GM19455 (cell line): Measurements from ENCODE around the gene ZHX3.
"Not testable (repeated sequence)": the region's sequence is repeated elsewhere in the genome, so short reads cannot be mapped to it uniquely, and the experiment has no call there.

Experiments
- ATAC-seq: cut with Tn5 transposase; IDR thresholded peaks from one replicate; pipeline ENCODE4 v1.9.1; 2021; ENCODE audit not compliant: unreplicated experiment

Gene ZHX3

DNA sequence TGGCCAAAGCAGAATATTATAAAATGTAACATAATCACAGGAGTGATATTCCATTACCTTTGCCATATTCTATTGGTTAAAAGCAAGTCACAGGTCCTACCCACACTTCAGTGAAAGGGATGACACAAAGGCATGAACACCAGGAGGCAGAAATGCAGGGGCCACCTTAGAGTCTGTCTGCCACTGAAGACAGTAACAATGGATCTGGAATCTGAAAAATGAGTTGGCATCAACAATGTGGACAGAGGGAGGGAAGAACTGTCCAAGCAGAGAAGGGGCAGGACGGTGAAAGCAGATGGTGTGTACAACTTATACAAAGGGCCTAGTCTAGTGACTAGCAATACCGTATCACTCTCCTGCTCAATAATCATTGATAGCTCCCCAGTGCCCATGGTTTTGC lies 16.5 kb upstream of the ZHX3 start:
- no peak for ATAC-seq

- no peak for ATAC-seq
Observed at GRCh38 chr20:41331731-41332130, 14.2 kb upstream of the ZHX3 start.

- ATAC-seq, result no peak
Observed at GRCh38 chr20:41330941-41331340, 13.4 kb upstream of the ZHX3 start.

DNA sequence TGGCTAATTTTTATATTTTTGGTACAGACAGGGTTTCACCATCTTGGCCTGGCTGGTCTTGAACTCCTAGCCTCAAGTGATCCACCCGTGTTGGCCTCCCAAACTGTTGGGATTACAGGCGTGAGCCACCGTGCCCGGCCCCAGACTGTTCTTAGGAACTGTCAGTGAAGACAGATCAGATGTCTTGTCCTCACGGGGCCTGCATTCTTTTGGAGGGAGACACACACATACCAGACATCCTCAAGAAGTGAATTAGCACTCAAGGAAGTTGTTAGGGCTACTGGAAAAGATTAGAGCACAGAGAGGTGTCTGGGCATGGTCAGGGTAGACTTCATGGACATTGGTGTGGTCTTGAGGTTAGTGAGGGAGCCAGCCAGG lies 12.8 kb upstream of the ZHX3 start:
- no peak for ATAC-seq

GRCh38 chr20:41329435-41330342 lies 12.2 kb upstream of the ZHX3 start:
- ATAC-seq, result no peak

DNA sequence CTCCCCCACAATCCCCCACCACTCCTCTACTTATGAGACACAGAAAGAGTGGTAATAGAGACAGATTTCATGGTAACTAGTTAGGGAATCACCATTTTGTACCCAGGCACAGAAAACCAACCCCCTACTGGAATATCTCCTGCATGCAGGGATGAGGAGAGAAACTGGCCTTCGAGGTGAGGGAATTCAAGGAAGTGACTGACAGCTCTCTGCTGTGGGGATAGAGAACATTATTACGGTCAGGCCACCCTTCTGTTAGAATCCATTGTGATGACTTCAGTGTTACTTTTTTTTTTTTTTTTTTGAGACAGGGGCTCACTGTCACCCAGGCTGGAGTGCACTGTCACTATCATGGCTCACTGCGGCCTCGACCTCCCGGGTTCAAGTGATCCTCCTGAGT lies 9.6 kb upstream of the ZHX3 start:
- no peak for ATAC-seq

DNA sequence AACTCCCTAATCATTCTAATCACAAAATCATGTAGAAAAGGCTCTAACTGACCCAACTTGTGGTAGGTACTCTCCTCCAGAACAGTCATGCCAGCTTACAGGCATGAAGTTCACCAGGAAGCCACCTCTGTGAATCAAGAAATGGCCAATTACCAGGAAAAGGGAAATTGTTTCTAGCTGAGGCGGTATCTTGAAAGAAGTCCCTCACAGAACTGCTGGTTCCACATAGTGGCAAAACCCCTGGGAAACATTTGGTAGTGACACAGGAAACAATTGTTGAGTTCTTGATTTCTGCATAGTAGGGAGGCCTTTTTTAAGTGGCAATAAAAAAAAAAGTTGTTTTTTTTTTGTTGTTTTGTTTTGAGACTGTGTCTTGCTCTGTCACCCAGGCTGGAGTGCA lies 3.4 kb upstream of the ZHX3 start:
- ATAC-seq, result no peak

GRCh38 chr20:41320441-41320840 lies 2.9 kb upstream of the ZHX3 start:
- no peak for ATAC-seq

DNA sequence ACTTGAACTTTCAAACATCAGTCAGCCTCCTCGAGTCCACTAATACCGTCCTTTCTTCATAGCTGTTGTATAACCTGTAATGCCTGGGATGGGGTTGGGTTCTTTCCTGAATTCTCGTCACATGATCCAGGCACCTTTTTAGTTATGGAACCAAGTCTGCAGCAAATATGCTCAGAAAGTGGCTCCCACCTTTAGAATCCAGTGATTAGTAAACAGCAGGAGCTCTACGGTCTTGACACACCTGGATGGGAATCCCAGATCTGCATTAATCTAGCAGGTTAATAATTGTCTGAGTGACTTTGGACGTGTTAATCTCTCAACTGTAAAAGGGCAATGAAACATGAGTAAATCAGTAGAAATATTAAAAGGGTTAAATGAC lies 729 bp upstream of the ZHX3 start:
- ATAC-seq, result no peak

DNA sequence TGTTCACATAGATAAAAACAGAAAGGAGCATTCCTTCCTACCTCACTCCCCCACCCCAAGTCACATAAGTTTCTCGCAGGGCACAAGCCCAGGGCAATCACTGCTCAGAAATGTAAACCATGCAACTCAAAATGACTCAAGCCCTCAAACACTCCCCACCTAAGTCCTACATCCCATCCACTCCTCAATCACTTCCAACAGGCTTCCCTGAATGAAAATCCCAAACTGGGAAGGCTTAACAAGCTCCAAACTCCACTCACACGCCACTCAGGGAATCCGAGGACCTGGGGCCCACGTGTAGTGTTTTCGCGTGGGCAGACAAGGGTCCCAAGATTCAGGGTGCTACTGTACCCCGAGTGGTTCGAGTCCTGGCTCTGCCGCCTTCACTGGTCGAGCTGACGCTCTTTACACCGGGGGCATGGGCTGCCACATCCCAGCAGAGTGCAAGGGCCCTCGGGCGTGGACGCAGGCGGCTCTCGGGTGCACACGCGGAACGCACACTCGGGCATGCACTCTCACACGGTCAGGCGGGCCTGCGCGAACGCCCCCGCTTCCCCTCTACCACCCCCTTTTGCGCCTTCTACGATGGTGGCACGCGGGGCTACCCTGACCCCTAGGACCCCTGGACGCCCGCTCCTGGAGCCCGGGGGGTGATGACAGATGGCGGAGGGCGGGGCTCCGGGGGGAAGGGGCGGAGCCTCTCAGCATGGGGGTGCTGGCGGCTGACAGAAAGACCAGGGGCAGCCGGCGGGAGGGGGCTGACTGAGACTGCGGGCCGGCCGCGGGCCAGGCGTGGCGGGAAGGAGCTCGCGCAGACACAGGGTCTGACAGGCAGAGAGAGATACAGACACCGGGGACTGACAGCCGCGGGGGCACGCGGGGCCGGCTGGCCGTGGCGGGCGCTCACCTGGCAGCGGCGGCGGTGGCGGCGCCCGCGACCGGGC lies 657 bp downstream of the ZHX3 start:
- peak; percentile 70 for ATAC-seq

DNA sequence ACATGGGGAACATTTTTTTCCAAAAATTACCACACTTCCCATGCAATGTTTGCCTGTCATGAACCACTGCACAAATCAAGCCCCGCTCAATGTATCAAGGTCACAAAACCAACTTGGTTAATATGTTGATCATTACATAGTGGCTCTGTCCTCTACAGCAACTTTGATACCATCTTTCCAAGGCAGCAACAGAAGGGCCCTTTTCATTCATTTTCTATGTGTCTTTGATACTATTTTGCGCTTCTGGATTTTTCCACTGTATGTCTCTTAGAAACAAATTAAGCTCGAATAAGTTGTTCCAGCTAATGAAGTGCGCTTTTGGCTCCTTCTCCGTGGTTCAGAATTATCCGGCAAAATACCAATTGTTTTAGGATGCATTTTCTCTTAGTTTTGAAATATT lies 1.5 kb downstream of the ZHX3 start:
- no peak for ATAC-seq

DNA sequence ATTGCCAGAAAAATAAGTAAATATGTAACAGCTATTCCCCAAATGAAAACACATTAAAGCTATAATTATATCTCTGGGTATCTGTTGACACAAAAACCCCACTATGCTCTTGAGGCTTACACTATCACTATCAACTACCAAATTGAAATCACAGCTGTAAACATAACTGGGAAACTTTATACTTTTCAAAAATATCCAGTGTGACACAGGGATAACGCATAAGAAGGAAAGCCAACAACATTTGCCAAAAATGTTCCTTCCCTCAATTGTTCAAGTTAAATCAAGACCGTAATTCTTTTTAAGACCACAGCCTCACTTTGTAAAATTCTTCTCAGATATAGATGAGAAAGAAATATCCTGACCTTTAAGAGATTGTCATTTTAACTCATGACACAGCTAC lies 3.1 kb downstream of the ZHX3 start:
- no peak for ATAC-seq

GRCh38 chr20:41312009-41312408 lies 5.5 kb downstream of the ZHX3 start:
- ATAC-seq, result not testable (repeated sequence)

DNA sequence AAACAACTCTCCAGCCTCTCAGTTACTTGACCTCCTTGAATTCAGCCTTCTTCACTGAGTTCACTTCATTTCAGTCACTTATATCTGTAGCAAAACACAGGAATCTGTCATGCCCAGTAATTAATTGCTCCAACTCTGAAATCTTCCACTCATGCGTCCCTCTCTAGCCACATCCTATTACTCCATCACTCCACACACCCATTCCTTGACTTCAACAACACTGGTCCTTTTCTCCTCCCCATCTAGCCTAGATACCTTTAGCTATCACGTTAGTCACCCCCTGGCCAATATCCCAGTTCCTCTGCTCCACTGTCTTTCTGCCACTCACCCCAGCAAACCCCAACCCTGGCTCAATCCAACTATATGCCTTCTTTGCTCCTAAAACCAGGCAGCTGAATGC lies 7.7 kb downstream of the ZHX3 start:
- no peak for ATAC-seq

DNA sequence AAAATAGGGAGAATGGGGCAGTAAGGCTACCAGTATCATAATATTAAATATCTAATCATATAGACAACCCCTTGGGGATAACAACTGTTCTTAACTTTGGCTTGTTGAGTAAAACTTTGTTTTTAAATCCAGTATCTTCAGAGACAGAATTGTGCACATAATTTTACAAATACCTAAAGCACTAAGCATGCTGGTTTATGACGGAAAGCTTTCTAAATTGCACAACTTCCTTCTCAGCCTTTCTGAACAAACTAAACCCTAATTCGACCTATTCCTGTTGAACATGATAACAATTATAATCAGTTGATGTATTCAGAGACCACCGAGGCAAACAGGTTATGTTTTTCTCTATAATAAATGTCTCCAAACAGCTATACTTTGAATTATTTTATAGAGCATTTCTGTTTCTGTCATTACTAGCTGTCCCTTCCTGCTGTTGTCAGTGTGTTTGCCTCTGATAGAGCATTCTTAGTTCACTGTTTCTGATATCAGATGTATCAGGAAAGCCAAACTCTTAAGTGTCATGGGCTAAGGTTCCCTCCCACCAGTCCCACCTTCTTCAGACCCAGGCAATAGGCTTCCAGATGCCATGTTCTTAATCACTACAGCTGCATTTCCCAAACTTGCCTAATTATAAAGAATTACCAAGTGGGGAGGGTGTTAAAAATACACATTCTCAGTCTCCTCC lies 8.7 kb downstream of the ZHX3 start:
- no peak for ATAC-seq

DNA sequence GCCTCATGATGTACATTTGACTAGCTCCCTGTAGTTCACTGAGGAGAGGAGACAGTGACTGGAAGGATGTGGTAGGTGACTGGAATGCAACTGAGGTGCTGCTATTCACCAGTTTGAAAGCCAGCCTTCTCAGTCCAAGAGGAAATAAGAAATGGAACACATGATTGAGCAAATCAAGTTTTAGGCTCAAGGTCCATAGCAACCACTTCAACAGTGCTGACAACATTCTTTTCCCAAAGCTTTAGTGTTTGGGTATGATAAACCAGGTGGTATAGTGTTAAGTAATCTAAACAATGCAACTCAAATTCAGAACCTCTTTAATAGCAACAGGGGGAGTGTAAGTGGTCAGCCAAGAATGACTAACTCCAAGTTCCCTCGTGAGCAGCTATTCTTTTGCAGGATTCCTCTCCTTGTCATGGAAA lies 9.2 kb downstream of the ZHX3 start:
- ATAC-seq, result no peak

- ATAC-seq, result no peak
Observed at GRCh38 chr20:41307021-41307420, 10.5 kb downstream of the ZHX3 start.

GRCh38 chr20:41306061-41306727 lies 11.3 kb downstream of the ZHX3 start:
- peak; percentile 93 for ATAC-seq

- no peak for ATAC-seq
Observed at GRCh38 chr20:41304424-41305079, 13.0 kb downstream of the ZHX3 start.

DNA sequence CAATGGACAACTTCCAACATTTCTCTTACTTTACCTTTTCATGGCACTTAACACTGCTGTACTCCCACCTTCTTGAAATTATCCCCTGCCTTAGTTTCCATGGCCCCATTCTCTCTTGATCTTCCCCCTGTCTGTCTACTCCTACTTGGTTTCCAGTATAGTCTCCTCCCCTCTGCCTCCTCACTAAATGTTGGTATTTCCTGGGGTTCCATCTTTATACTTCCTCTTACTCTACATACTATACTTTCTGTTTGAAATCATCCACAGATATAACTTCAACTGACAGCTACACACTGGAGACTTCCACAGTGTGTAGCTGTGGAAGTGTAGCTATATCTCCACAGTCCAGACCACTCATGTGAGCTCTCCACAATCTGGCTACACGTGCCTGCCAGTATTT lies 13.5 kb downstream of the ZHX3 start:
- ATAC-seq, result no peak
